CD4-positive, alpha-beta T cell (primary cell): ENCODE data around the gene THADA. TPM values are rescaled to one million over a fixed set of nuclear protein-coding genes. Genes with fewer than 3 reads are reported as not detected.
"Not testable (repeated sequence)": the region's sequence is repeated elsewhere in the genome, so short reads cannot be mapped to it uniquely, and the experiment has no call there.

Experiments
- ATAC-seq: fragments of 200-7000 bp; cut with Tn5 transposase; one replicate; pipeline ENCODE4 v1.10.0; 2022; ENCODE audit warnings: mild to moderate bottlenecking; ENCODE audit not compliant: poor library complexity
- CTCF ChIA-PET: fragments of 350-600 bp; sonication (Branson Sonifier 250); formaldehyde crosslinking; loops from one replicate; lab custom pipeline; 2021; ENCODE audit warnings: antibody characterized with exemption, inconsistent platforms; lab: Charles Lee
- POLR2A ChIA-PET: fragments of 350-600 bp; sonication (Branson Sonifier 250); formaldehyde crosslinking; loops from one replicate; lab custom pipeline; 2021; ENCODE audit warnings: antibody characterized with exemption, inconsistent platforms; lab: Charles Lee
- DNase-seq, 14 experiments: peaks; one replicate each; pipeline ENCODE4 v3.0.0-alpha.2; 2013 to 2020; ENCODE audit warnings: mixed read lengths in 2 of 14
- H3K27ac ChIP-seq, 2 donors: one replicate each; pipeline versions ENCODE4 v1.5.1 to v1.7.0; 2013; ENCODE audit warnings: low read length in 2 of 2, low read depth in 1 of 2, mild to moderate bottlenecking in 1 of 2
- H3K27me3 ChIP-seq, 2 experiments: 1 replicate in 1 of 2; 2 replicates in 1 of 2; pipeline versions ENCODE4 v1.6.1 to v1.7.0; 2013; ENCODE audit warnings: low read length in 2 of 2, control low read depth in 1 of 2, mild to moderate bottlenecking in 1 of 2, moderate library complexity in 1 of 2; ENCODE audit not compliant: insufficient read depth in 2 of 2, control insufficient read depth in 1 of 2
- H3K36me3 ChIP-seq: one replicate; pipeline ENCODE4 v1.6.1; 2013; ENCODE audit warnings: low read length, control low read depth; ENCODE audit not compliant: insufficient read depth
- H3K4me1 ChIP-seq: one replicate; pipeline ENCODE4 v1.6.1; 2013; ENCODE audit warnings: low read length, control low read depth; ENCODE audit not compliant: insufficient read depth
- H3K4me3 ChIP-seq: one replicate; pipeline ENCODE4 v1.5.1; 2013; ENCODE audit warnings: mild to moderate bottlenecking, low read length, moderate library complexity
- H3K9me3 ChIP-seq, 2 experiments: 1 replicate in 1 of 2; 2 replicates in 1 of 2; pipeline versions ENCODE4 v1.6.1 to v1.7.0; 2013; ENCODE audit warnings: low read length in 2 of 2, mild to moderate bottlenecking in 2 of 2, control low read depth in 1 of 2, moderate library complexity in 1 of 2; ENCODE audit not compliant: control insufficient read depth in 1 of 2, insufficient read depth in 1 of 2
- H3K27ac Mint-ChIP-seq: one replicate; pipeline ENCODE4 v1.8.0; 2020; ENCODE audit warnings: mixed read lengths
- H3K27me3 Mint-ChIP-seq: one replicate; pipeline ENCODE4 v1.8.0; 2021; ENCODE audit warnings: mixed read lengths
- H3K36me3 Mint-ChIP-seq: one replicate; pipeline ENCODE4 v1.8.0; 2021; ENCODE audit warnings: low read depth, mixed read lengths
- H3K4me1 Mint-ChIP-seq: one replicate; pipeline ENCODE4 v1.8.0; 2021; ENCODE audit warnings: low read depth, mixed read lengths
- H3K4me3 Mint-ChIP-seq: one replicate; pipeline ENCODE4 v1.8.0; 2020; ENCODE audit warnings: mild to moderate bottlenecking, mixed read lengths
- H3K9me3 Mint-ChIP-seq: one replicate; pipeline ENCODE4 v1.8.0; 2020; ENCODE audit warnings: mixed read lengths
- intact Hi-C, 2 experiments: fragments of 100-400 bp; cut with DNase I in 1 of 2; cut with micrococcal nuclease in 1 of 2; formaldehyde crosslinking; loops; one replicate each; pipeline versions ENCODE4 v1.15.1 to v1.9.0; 2023 to 2025; cut with DNase I, micrococcal nuclease
- total RNA-seq, 174 experiments: library from RNA in 2 of 174; stranded (reverse) in 2 of 174; gene quantifications; one replicate each; pipeline ENCODE4 v1.2.3 and lab custom pipeline; 2021 to 2026
- TF ChIP-seq, protein P1 (sequence below): fragments of 200-600 bp; IDR thresholded peaks from one replicate; pipeline ENCODE4 v1.8.0; 2022; ENCODE audit warnings: antibody characterized with exemption, mild to moderate bottlenecking

THADA gene
- total RNA-seq, 2 experiments from 2014 or later, result 29.3 to 32.9 TPM

DNA sequence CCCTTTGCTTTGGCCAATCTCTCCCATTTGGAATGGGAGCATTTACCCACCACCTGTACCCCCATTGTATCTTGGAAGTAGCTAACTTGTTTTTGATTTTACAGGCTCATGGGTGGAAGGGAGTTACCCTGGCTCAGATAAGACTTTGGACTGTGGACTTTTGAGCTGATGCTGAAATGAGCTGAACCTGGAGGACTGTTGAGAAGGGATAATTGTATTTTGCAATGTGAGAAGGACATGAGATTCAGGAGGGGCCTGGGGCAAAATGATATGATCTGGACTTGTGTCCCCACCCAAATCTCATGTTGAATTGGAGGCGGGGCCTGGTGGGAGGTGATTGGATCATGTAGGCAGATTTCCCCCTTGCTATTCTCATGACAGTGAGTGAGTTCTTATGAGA, 310.9 kb downstream of the THADA start:
- Histone ChIP-seq H3K4me3 (no peak overlapping the region), H3K27ac (no peak overlapping the region), H3K27me3 (no peaks in the 10 kb centered on the region), H3K9me3 (peaks cover 12 to 17% of the 10 kb centered on the region in 2 experiments), H3K36me3 (peaks cover 77% of the 10 kb centered on the region), H3K4me1 (no peaks in the 10 kb centered on the region)
- H3K36me3 Mint-ChIP-seq, result peaks cover 95% of the 10 kb centered on the region
- H3K4me1 Mint-ChIP-seq, result no peaks in the 10 kb centered on the region
- TF ChIP-seq, protein P1, sequence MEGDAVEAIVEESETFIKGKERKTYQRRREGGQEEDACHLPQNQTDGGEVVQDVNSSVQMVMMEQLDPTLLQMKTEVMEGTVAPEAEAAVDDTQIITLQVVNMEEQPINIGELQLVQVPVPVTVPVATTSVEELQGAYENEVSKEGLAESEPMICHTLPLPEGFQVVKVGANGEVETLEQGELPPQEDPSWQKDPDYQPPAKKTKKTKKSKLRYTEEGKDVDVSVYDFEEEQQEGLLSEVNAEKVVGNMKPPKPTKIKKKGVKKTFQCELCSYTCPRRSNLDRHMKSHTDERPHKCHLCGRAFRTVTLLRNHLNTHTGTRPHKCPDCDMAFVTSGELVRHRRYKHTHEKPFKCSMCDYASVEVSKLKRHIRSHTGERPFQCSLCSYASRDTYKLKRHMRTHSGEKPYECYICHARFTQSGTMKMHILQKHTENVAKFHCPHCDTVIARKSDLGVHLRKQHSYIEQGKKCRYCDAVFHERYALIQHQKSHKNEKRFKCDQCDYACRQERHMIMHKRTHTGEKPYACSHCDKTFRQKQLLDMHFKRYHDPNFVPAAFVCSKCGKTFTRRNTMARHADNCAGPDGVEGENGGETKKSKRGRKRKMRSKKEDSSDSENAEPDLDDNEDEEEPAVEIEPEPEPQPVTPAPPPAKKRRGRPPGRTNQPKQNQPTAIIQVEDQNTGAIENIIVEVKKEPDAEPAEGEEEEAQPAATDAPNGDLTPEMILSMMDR, result no peak
- ChIA-PET POLR2A (interaction anchor here (0.7 kb wide), 1 partner anchor 142 kb away, joined by 3 read pairs; no protein-coding TSS in a partner anchor), CTCF (no interaction called here)
- no peaks in the 10 kb centered on the region for H3K27me3 Mint-ChIP-seq
- no peak overlapping the region for H3K4me3 Mint-ChIP-seq
- intact Hi-C loops, result no loop called here
- DNase-seq (no peak), ATAC-seq (no peak)
- no peak overlapping the region for H3K27ac Mint-ChIP-seq
- peaks cover 3% of the 10 kb centered on the region for H3K9me3 Mint-ChIP-seq

DNA sequence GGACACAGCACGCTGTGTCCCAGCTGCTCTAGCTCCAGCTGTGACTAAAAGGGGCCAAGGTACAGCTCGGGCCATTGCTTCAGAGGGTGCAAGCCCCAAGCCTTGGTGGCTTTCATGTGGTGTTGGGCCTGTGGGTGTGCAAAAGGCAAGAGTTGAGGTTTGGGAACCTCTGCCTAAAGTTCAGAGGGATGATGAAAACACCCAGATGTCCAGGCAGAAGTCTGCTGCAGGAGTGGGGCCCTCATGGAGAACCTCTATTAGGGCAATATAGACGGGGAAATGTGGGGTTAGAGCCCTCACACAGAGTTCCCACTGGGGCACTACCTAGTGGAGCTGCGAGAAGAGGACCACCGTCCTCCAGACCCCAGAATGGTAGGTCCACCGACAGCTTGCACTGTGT, 311.5 kb downstream of the THADA start:
- Histone ChIP-seq H3K9me3 (peaks cover 12 to 17% of the 10 kb centered on the region in 2 experiments), H3K36me3 (peaks cover 81% of the 10 kb centered on the region)
- CTCF ChIA-PET, H3K4me3 ChIP-seq, H3K27ac ChIP-seq, H3K27ac Mint-ChIP-seq, H3K9me3 Mint-ChIP-seq, H3K4me1 Mint-ChIP-seq, H3K4me3 Mint-ChIP-seq, H3K27me3 Mint-ChIP-seq, DNase-seq, H3K4me1 ChIP-seq, POLR2A ChIA-PET, H3K27me3 ChIP-seq, ATAC-seq, intact Hi-C loops: not testable (repeated sequence)
- peaks cover 97% of the 10 kb centered on the region for H3K36me3 Mint-ChIP-seq

DNA sequence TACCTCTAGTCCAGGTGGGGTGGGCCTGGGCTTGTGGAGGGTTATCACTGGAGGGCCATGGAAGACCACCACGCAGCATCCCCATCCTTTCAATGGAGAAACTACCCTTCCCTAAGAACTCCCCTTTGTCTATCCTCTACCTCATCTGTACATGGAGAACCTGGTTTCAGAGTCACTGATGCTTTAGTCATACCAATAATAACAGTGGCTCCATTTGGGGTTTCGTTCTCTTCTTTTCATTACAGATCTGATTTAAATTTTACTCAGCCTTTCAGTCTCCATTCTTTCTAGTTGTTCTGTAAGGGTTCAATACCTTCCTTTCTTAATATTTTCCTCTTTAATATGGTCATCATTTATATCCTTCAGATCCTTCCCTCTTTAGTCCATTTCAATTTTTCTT, 314.8 kb downstream of the THADA start:
- Mint-ChIP-seq H3K4me1 (no peaks in the 10 kb centered on the region), H3K27ac (no peak overlapping the region), H3K9me3 (peaks cover 1% of the 10 kb centered on the region), H3K27me3 (no peaks in the 10 kb centered on the region), H3K36me3 (peaks cover 94% of the 10 kb centered on the region), H3K4me3 (no peak overlapping the region)
- H3K36me3 ChIP-seq, result peaks cover 66% of the 10 kb centered on the region
- H3K4me1 ChIP-seq, result no peaks in the 10 kb centered on the region
- ChIA-PET CTCF (no interaction called here), POLR2A (no interaction called here)
- no peak for ATAC-seq
- TF ChIP-seq, protein P1, result no peak
- peaks cover 12 to 17% of the 10 kb centered on the region in 2 experiments for H3K9me3 ChIP-seq
- no peaks in the 10 kb centered on the region for H3K27me3 ChIP-seq
- no peak overlapping the region for H3K4me3 ChIP-seq
- intact Hi-C loops, result no loop called here
- no peak overlapping the region for H3K27ac ChIP-seq
- DNase-seq, result no peak

DNA sequence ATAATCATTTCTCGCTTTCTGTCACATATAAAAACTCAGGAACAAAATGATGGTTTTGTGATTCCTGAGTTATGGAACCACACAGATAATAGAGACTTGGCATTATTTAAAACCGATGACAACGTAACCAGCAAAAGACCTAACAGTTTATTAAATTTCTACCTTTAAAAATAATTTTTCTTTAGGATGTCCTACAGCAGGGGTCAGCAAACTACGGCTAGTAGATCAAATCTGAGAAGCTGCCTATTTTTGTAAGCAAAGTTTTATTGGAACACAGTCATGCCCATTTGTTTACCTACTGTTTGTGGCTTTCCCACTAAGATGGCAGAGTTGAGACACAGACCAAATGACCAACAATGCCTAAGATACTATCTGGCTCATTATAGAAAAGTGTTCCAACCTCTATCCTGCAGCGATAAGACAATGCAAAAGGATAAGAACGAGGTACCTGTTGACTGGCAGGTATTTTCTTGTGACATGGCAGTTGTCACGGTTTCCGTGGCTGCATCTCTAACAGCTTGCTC, 316.5 kb downstream of the THADA start:
- Mint-ChIP-seq H3K36me3 (peaks cover 86% of the 10 kb centered on the region), H3K4me3 (no peak overlapping the region), H3K4me1 (no peaks in the 10 kb centered on the region), H3K27ac (no peak overlapping the region), H3K9me3 (no peaks in the 10 kb centered on the region), H3K27me3 (no peaks in the 10 kb centered on the region)
- DNase-seq (no peak), ATAC-seq (no peak)
- TF ChIP-seq, protein P1, result no peak
- H3K27me3 ChIP-seq, result no peaks in the 10 kb centered on the region
- POLR2A ChIA-PET, result no interaction called here
- H3K36me3 ChIP-seq, result peaks cover 50% of the 10 kb centered on the region
- H3K4me3 ChIP-seq, result no peak overlapping the region
- H3K4me1 ChIP-seq, result no peaks in the 10 kb centered on the region
- peaks cover 2 to 5% of the 10 kb centered on the region in 2 experiments for H3K9me3 ChIP-seq
- intact Hi-C loops, result no loop called here
- H3K27ac ChIP-seq, result no peak overlapping the region
- CTCF ChIA-PET, result no interaction called here
